Measurements from ENCODE around the gene RBP2.

DNA sequence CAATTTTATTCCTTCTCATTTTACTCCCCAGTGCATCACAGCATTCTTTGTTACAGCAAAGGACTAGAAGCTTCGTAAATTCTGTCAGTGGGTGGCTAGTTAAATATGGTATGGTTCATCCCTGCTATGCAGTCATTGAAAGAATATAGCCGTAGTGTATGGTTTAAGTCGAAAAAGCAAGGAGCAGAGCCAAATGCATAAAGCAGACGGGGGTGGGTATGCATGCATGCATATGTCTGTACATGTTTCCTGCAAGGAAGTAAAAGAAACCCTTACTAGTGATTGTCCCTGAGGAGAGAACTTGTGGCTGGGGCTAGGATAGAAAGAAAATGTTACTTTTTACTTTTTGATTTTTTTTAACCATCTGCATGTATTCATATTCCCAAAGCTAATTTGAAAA is 19.9 kb downstream of the RBP2 start:
- TF ChIP-seq POLR2A (IDR thresholded peaks at IDR 0.05): no peak
- TF ChIP-seq, protein P1, sequence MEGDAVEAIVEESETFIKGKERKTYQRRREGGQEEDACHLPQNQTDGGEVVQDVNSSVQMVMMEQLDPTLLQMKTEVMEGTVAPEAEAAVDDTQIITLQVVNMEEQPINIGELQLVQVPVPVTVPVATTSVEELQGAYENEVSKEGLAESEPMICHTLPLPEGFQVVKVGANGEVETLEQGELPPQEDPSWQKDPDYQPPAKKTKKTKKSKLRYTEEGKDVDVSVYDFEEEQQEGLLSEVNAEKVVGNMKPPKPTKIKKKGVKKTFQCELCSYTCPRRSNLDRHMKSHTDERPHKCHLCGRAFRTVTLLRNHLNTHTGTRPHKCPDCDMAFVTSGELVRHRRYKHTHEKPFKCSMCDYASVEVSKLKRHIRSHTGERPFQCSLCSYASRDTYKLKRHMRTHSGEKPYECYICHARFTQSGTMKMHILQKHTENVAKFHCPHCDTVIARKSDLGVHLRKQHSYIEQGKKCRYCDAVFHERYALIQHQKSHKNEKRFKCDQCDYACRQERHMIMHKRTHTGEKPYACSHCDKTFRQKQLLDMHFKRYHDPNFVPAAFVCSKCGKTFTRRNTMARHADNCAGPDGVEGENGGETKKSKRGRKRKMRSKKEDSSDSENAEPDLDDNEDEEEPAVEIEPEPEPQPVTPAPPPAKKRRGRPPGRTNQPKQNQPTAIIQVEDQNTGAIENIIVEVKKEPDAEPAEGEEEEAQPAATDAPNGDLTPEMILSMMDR (IDR thresholded peaks at IDR 0.05): no peak
